DOHH2 (cell line): Measurements from ENCODE around the gene GUCY1A1.

ENCODE experiments used
- H3F3A ChIP-seq: fragments of 200-600 bp; sonication (generic), shearing (Covaris generic); 2 replicates; pipeline ENCODE4 v1.6.0; 2016; ENCODE audit warnings: antibody characterized with exemption, mild to moderate bottlenecking; ENCODE audit not compliant: control insufficient read depth, insufficient read depth
- H3K27ac ChIP-seq: fragments of 200-600 bp; sonication (generic); 2 replicates; pipeline ENCODE4 v1.5.1; 2014; ENCODE audit warnings: low read depth, mild to moderate bottlenecking, low read length, moderate library complexity
- H3K27me3 ChIP-seq: fragments of 200-600 bp; sonication (generic); 2 replicates; pipeline ENCODE4 v1.6.1; 2014; ENCODE audit warnings: mild to moderate bottlenecking, low read length, mixed read lengths; ENCODE audit not compliant: control insufficient read depth
- H3K36me3 ChIP-seq: fragments of 200-600 bp; sonication (generic); 2 replicates; pipeline ENCODE4 v1.6.1; 2014; ENCODE audit warnings: mild to moderate bottlenecking, low read length, moderate library complexity, mixed read lengths; ENCODE audit not compliant: control insufficient read depth
- H3K4me1 ChIP-seq: fragments of 200-600 bp; sonication (generic); 2 replicates; pipeline ENCODE4 v1.6.1; 2014; ENCODE audit warnings: mild to moderate bottlenecking, low read length, mixed read lengths; ENCODE audit not compliant: control insufficient read depth
- H3K4me2 ChIP-seq: fragments of 200-600 bp; sonication (generic); 2 replicates; pipeline ENCODE4 v1.6.0; 2014; ENCODE audit warnings: mild to moderate bottlenecking, low read length, moderate library complexity
- H3K4me3 ChIP-seq: fragments of 200-600 bp; sonication (generic); 2 replicates; pipeline ENCODE4 v1.5.1; 2014; ENCODE audit warnings: mild to moderate bottlenecking, low read length, mixed read lengths
- H3K79me2 ChIP-seq: fragments of 200-600 bp; sonication (generic); 2 replicates; pipeline ENCODE4 v1.6.1; 2014; ENCODE audit warnings: mild to moderate bottlenecking, low read length, mixed read lengths; ENCODE audit not compliant: control insufficient read depth
- H3K9me2 ChIP-seq: fragments of 200-600 bp; sonication (generic); replicated peaks from 2 replicates; pipeline ENCODE4 v1.6.1; 2014; ENCODE audit warnings: mild to moderate bottlenecking, low read length, mixed read lengths; ENCODE audit not compliant: control insufficient read depth
- H3K9me3 ChIP-seq: fragments of 200-600 bp; sonication (generic); 2 replicates; pipeline ENCODE4 v1.6.1; 2014; ENCODE audit warnings: antibody characterized with exemption, low read length, mixed read lengths; ENCODE audit not compliant: control insufficient read depth, insufficient read depth
- H4K20me1 ChIP-seq: fragments of 200-600 bp; sonication (generic); 2 replicates; pipeline ENCODE4 v1.6.0; 2014; ENCODE audit warnings: low read depth, mild to moderate bottlenecking, antibody characterized with exemption, low read length, moderate library complexity; ENCODE audit not compliant: control insufficient read depth, insufficient read depth
- EZH2phosphoT487 ChIP-seq: fragments of 200-600 bp; sonication (generic); IDR thresholded peaks from 2 replicates; pipeline ENCODE4 v1.6.1; 2017; ENCODE audit warnings: borderline replicate concordance, mild to moderate bottlenecking, antibody characterized with exemption, low read length, moderate library complexity, mixed read lengths
- TF ChIP-seq, protein P1 (sequence below): fragments of 200-600 bp; sonication (generic); IDR thresholded peaks from one replicate; pipeline ENCODE4 v1.5.1; 2014; ENCODE audit warnings: antibody characterized with exemption, mild to moderate bottlenecking, low read depth, low read length; ENCODE audit not compliant: poor library complexity, severe bottlenecking

The GUCY1A1 gene

DNA sequence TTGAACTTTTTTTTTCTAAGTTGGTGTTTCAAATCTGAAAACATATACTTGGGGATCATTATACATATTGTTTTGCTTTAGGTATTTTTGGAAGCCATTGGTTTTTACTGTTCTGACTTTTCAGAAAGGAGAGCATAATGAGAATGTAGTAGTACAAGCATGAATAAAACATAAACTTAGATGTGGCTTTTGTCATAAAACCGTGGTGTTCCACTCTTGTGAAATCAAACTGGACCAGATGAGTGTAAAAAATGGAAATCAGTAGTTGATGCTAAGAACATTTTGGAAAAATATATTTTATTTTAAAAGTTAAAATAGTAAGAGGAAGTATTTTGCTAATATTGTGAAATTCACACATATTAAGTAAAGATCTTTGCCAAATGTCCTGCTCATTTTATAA, 29.6 kb downstream of the GUCY1A1 start:
- no peaks in the 10 kb centered on the region for H3K79me2 ChIP-seq

DNA sequence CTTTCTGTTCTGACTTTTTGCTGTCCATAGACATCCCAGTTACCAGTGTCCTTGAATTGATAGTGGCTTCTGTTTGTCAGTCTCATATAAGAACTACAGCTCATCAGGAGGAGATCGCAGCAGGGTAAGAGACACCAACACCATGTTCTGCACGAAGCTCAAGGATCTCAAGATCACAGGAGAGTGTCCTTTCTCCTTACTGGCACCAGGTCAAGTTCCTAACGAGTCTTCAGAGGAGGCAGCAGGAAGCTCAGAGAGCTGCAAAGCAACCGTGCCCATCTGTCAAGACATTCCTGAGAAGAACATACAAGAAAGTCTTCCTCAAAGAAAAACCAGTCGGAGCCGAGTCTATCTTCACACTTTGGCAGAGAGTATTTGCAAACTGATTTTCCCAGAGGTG, 30.1 kb downstream of the GUCY1A1 start:
- no peak overlapping the region for H3K4me2 ChIP-seq
- no peaks in the 10 kb centered on the region for H3F3A ChIP-seq
- H3K27me3 ChIP-seq, result no peaks in the 10 kb centered on the region
- H4K20me1 ChIP-seq, result no peaks in the 10 kb centered on the region
- no peak overlapping the region for H3K4me3 ChIP-seq
- no peaks in the 10 kb centered on the region for H3K79me2 ChIP-seq
- TF ChIP-seq, protein P1, sequence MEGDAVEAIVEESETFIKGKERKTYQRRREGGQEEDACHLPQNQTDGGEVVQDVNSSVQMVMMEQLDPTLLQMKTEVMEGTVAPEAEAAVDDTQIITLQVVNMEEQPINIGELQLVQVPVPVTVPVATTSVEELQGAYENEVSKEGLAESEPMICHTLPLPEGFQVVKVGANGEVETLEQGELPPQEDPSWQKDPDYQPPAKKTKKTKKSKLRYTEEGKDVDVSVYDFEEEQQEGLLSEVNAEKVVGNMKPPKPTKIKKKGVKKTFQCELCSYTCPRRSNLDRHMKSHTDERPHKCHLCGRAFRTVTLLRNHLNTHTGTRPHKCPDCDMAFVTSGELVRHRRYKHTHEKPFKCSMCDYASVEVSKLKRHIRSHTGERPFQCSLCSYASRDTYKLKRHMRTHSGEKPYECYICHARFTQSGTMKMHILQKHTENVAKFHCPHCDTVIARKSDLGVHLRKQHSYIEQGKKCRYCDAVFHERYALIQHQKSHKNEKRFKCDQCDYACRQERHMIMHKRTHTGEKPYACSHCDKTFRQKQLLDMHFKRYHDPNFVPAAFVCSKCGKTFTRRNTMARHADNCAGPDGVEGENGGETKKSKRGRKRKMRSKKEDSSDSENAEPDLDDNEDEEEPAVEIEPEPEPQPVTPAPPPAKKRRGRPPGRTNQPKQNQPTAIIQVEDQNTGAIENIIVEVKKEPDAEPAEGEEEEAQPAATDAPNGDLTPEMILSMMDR, result no peak
- TF ChIP-seq EZH2phosphoT487, result no peak
- no peaks in the 10 kb centered on the region for H3K9me2 ChIP-seq
- no peaks in the 10 kb centered on the region for H3K36me3 ChIP-seq
- no peaks in the 10 kb centered on the region for H3K9me3 ChIP-seq
- no peaks in the 10 kb centered on the region for H3K4me1 ChIP-seq
- H3K27ac ChIP-seq, result no peak overlapping the region

More for the DNA sequence above, 29.6 kb downstream of the GUCY1A1 start:
- no peak overlapping the region for H3K4me3 ChIP-seq
- no peaks in the 10 kb centered on the region for H4K20me1 ChIP-seq
- no peaks in the 10 kb centered on the region for H3K36me3 ChIP-seq
- H3K9me2 ChIP-seq, result no peaks in the 10 kb centered on the region
- TF ChIP-seq, protein P1, result no peak
- no peak for TF ChIP-seq EZH2phosphoT487
- no peaks in the 10 kb centered on the region for H3K9me3 ChIP-seq
- H3F3A ChIP-seq, result no peaks in the 10 kb centered on the region
- H3K4me2 ChIP-seq, result no peak overlapping the region
- no peak overlapping the region for H3K27ac ChIP-seq
- no peaks in the 10 kb centered on the region for H3K4me1 ChIP-seq
- H3K27me3 ChIP-seq, result no peaks in the 10 kb centered on the region

DNA sequence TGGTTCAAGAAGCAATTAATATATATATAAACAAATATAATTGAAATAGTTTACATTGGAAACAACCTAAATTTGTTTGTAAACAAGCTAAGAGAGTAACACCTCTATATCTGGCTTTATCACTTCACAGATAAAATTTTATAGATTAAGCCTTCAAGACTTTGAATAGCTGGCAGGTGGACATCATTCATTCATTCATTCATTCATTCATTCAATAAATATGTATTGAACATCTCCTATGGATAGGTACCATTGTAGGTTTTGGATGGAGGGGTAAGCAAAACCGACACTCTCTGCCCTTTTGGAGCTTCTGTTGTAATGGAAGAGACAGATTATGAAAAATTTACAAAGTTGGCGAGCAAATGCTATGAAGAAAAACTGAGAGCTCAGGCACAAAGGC, 35.2 kb downstream of the GUCY1A1 start:
- H3K79me2 ChIP-seq, result no peaks in the 10 kb centered on the region
- TF ChIP-seq, protein P1, result no peak
- no peak for TF ChIP-seq EZH2phosphoT487
- H3K9me2 ChIP-seq, result no peaks in the 10 kb centered on the region
- H3K4me2 ChIP-seq, result no peak overlapping the region
- no peak overlapping the region for H3K27ac ChIP-seq
- no peaks in the 10 kb centered on the region for H3K4me1 ChIP-seq
- no peaks in the 10 kb centered on the region for H4K20me1 ChIP-seq
- H3K27me3 ChIP-seq, result no peaks in the 10 kb centered on the region
- H3K4me3 ChIP-seq, result no peak overlapping the region
- no peaks in the 10 kb centered on the region for H3F3A ChIP-seq
- H3K36me3 ChIP-seq, result no peaks in the 10 kb centered on the region
- H3K9me3 ChIP-seq, result no peaks in the 10 kb centered on the region
